GM12878 (cell line): Measurements from ENCODE around the gene MYO18B. TPM values are rescaled to one million over a fixed set of nuclear protein-coding genes. Genes with fewer than 3 reads are reported as not detected.

ENCODE experiments used
- ATAC-seq: fragments of 200-7000 bp; cut with Tn5 transposase; 3 replicates; pipeline ENCODE4 v1.9.1; 2020; ENCODE audit warnings: mild to moderate bottlenecking, moderate library complexity
- Bru-seq: library from RNA; stranded (reverse); fragments of 400-500 nt; gene quantifications from one replicate; lab custom pipeline; 2021; lab: Mats Ljungman, UMichigan
- BruChase-seq, 2 experiments: library from RNA; stranded (reverse); fragments of 400-500 nt; gene quantifications; one replicate each; lab custom pipeline; 2021; lab: Mats Ljungman, UMichigan
- BruUV-seq: library from RNA; stranded (reverse); fragments of 400-500 nt; replicated peaks from 2 replicates; lab custom pipeline; 2021; lab: Mats Ljungman, UMichigan
- CTCF ChIA-PET: fragments of 300-600 bp; sonication (Branson Sonifier 250); formaldehyde crosslinking; extraction: SDS; loops from one replicate; lab custom pipeline; 2021; ENCODE audit warnings: inconsistent platforms; lab: Yijun Ruan, JAX
- POLR2A ChIA-PET: fragments of 350-600 bp; formaldehyde crosslinking; extraction: SDS; loops from one replicate; lab custom pipeline; 2021; ENCODE audit warnings: inconsistent platforms; lab: Charles Lee
- RAD21 ChIA-PET: fragments of 300-600 bp; sonication (Branson Sonifier 250); formaldehyde crosslinking; loops from one replicate; lab custom pipeline; 2023; ENCODE audit warnings: antibody characterized with exemption; ENCODE audit not compliant: unreplicated experiment; lab: Charles Lee
- SMC1A ChIA-PET: fragments of 300-600 bp; sonication (Branson Sonifier 250); formaldehyde crosslinking; loops from one replicate; lab custom pipeline; 2023; ENCODE audit not compliant: unreplicated experiment, uncharacterized antibody; lab: Charles Lee
- DNase-seq: peaks from one replicate; pipeline ENCODE4 v3.0.0-alpha.2; 2011; ENCODE audit warnings: low read depth, low spot score
- FAIRE-seq: peaks from 3 replicates; lab custom pipeline; 2011; peaks lifted over from hg19 to GRCh38; lab: Jason Lieb, UNC
- H2AFZ ChIP-seq: 2 replicates; pipeline ENCODE4 v1.6.0; 2011; ENCODE audit warnings: low read depth, low read length, control low read depth; ENCODE audit not compliant: control insufficient read depth
- H3K27ac ChIP-seq: 2 replicates; pipeline ENCODE4 v1.5.1; 2011; ENCODE audit warnings: control low read depth; ENCODE audit not compliant: control insufficient read depth, insufficient read depth
- H3K27me3 ChIP-seq, 2 experiments: replicated peaks in 1 of 2; 2 replicates each; pipeline versions ENCODE4 v1.6.0 to v1.6.1; 2011; ENCODE audit warnings: low read length in 1 of 2; ENCODE audit not compliant: control insufficient read depth in 2 of 2, insufficient read depth in 2 of 2
- H3K36me3 ChIP-seq, 2 experiments: 2 replicates each; pipeline ENCODE4 v1.5.1; 2011; ENCODE audit warnings: low read length in 1 of 2; ENCODE audit not compliant: control insufficient read depth in 2 of 2, insufficient read depth in 2 of 2
- H3K4me1 ChIP-seq: 2 replicates; pipeline ENCODE4 v1.6.1; 2011; ENCODE audit warnings: mild to moderate bottlenecking, low read length, moderate library complexity, mixed read lengths; ENCODE audit not compliant: control insufficient read depth, insufficient read depth
- H3K4me2 ChIP-seq: 2 replicates; pipeline ENCODE4 v1.6.0; 2011; ENCODE audit warnings: control low read depth; ENCODE audit not compliant: control insufficient read depth, insufficient read depth
- H3K4me3 ChIP-seq: fragments of 200-600 bp; sonication (generic); 2 replicates; pipeline ENCODE4 v1.5.1; 2016
- H3K79me2 ChIP-seq: 2 replicates; pipeline ENCODE4 v1.6.0; 2011; ENCODE audit warnings: low read length; ENCODE audit not compliant: control insufficient read depth, insufficient read depth
- H3K9ac ChIP-seq: 2 replicates; pipeline ENCODE4 v1.8.0; 2011; ENCODE audit warnings: low read length, control low read depth, mixed read lengths; ENCODE audit not compliant: control insufficient read depth, insufficient read depth
- H3K9me3 ChIP-seq: replicated peaks from 3 replicates; pipeline ENCODE4 v1.5.1; 2011; ENCODE audit warnings: mild to moderate bottlenecking, low read length; ENCODE audit not compliant: control insufficient read depth, insufficient read depth
- H4K20me1 ChIP-seq: 2 replicates; pipeline ENCODE4 v1.6.0; 2011; ENCODE audit not compliant: control insufficient read depth, insufficient read depth
- BHLHE40 ChIP-seq, 2 experiments: fragments of 450-650 bp in 1 of 2; IDR thresholded peaks; 2 replicates each; pipeline ENCODE4 v1.6.1; 2011 to 2017; ENCODE audit warnings: low read depth in 2 of 2, borderline replicate concordance in 1 of 2, improper control_type of control experiment in 1 of 2, low read length in 1 of 2, mild to moderate bottlenecking in 1 of 2
- ETV6 ChIP-seq, 2 experiments: fragments of 450-650 bp in 1 of 2; IDR thresholded peaks in 1 of 2; conservative IDR thresholded peaks in 1 of 2; 2 replicates each; pipeline ENCODE4 v1.6.1; 2014; ENCODE audit warnings: antibody characterized with exemption in 1 of 2, borderline replicate concordance in 1 of 2, low read depth in 1 of 2, mild to moderate bottlenecking in 1 of 2, moderate library complexity in 1 of 2
- FOS ChIP-seq: IDR thresholded peaks from 3 replicates; pipeline ENCODE4 v1.6.1; 2011; ENCODE audit warnings: borderline replicate concordance; ENCODE audit not compliant: insufficient read length; ENCODE audit errors: extremely low read depth
- MYB ChIP-seq: fragments of 150-350 bp; IDR thresholded peaks from 2 replicates; pipeline ENCODE4 v1.6.1; 2014; ENCODE audit warnings: mild to moderate bottlenecking, low read depth, low read length, borderline replicate concordance
- RAD51 ChIP-seq: fragments of 450-650 bp; IDR thresholded peaks from 2 replicates; pipeline ENCODE4 v1.6.1; 2016; ENCODE audit warnings: moderate library complexity, mild to moderate bottlenecking, inconsistent platforms
- SMARCA5 ChIP-seq: fragments of 450-650 bp; IDR thresholded peaks from 2 replicates; pipeline ENCODE4 v1.6.1; 2017; ENCODE audit warnings: mild to moderate bottlenecking
- ZNF217 ChIP-seq: fragments of 450-650 bp; IDR thresholded peaks from 2 replicates; pipeline ENCODE4 v1.6.1; 2017; ENCODE audit warnings: antibody characterized with exemption, mild to moderate bottlenecking
- WGBS: methylation state at CpG from one replicate; pipeline ENCODE4 v1.1.6; 2016; ENCODE audit warnings: low lambda C conversion rate; ENCODE audit not compliant: insufficient replicate concordance, insufficient coverage; ENCODE audit errors: missing lambda C conversion rate; 5-methylcytosine and 5-hydroxymethylcytosine counted together
- in situ Hi-C: fragments of 300-500 bp; cut with MboI; formaldehyde crosslinking; loops from 9 replicates; pipeline ENCODE4 v1.14.3; 2018; ENCODE audit warnings: mixed read lengths
- intact Hi-C: fragments of 100-400 bp; cut with micrococcal nuclease; formaldehyde crosslinking; loops from one replicate; pipeline ENCODE4 v1.14.2; 2022; ENCODE audit not compliant: unreplicated experiment
- long read RNA-seq, 2 experiments: library from polyadenylated mRNA; unstranded; transcript quantifications; one replicate each; pipeline ENCODE4 v2.0.0, GENCODE V29; 2019 to 2020
- polyA minus RNA-seq, 3 experiments: library from RNA; depleted of rRNA, polyadenylated mRNA; stranded (reverse); fragments of >200 nt; gene quantifications; 2 replicates each; pipeline ENCODE4 v1.2.3, GENCODE V29; 2011
- polyA plus RNA-seq, 11 experiments: library from polyadenylated mRNA; depleted of rRNA in 4 of 11; unstranded in 6 of 11; stranded (reverse) in 5 of 11; fragments of >200 nt; fragmentation: Nextera tagmentation in 4 of 11; fragmentation: Illumina TruSeq in 1 of 11; extraction: Ambion mirVana in 4 of 11; extraction: Trizol in 1 of 11; gene quantifications; 1 replicate in 1 of 11; 2 replicates in 10 of 11; pipeline versions ENCODE4 v1.2.1 to v1.2.3, GENCODE V29; 2011 to 2016; ENCODE audit warnings: inconsistent platforms in 2 of 11, missing spikeins in 2 of 11, low read depth in 1 of 11
- total RNA-seq, 4 experiments: library from RNA; depleted of rRNA in 3 of 4; stranded (reverse); fragments of >200 nt in 3 of 4; fragmentation: Illumina TruSeq in 1 of 4; extraction: Trizol in 1 of 4; gene quantifications; 2 replicates each; pipeline versions ENCODE4 v1.2.1 to v1.2.3, GENCODE V29; 2013 to 2021
- TF ChIP-seq, protein P1 (sequence below): fragments of 450-650 bp; IDR thresholded peaks from 2 replicates; pipeline ENCODE4 v1.6.1; 2017; ENCODE audit warnings: mild to moderate bottlenecking, moderate library complexity

Gene MYO18B, protein sequence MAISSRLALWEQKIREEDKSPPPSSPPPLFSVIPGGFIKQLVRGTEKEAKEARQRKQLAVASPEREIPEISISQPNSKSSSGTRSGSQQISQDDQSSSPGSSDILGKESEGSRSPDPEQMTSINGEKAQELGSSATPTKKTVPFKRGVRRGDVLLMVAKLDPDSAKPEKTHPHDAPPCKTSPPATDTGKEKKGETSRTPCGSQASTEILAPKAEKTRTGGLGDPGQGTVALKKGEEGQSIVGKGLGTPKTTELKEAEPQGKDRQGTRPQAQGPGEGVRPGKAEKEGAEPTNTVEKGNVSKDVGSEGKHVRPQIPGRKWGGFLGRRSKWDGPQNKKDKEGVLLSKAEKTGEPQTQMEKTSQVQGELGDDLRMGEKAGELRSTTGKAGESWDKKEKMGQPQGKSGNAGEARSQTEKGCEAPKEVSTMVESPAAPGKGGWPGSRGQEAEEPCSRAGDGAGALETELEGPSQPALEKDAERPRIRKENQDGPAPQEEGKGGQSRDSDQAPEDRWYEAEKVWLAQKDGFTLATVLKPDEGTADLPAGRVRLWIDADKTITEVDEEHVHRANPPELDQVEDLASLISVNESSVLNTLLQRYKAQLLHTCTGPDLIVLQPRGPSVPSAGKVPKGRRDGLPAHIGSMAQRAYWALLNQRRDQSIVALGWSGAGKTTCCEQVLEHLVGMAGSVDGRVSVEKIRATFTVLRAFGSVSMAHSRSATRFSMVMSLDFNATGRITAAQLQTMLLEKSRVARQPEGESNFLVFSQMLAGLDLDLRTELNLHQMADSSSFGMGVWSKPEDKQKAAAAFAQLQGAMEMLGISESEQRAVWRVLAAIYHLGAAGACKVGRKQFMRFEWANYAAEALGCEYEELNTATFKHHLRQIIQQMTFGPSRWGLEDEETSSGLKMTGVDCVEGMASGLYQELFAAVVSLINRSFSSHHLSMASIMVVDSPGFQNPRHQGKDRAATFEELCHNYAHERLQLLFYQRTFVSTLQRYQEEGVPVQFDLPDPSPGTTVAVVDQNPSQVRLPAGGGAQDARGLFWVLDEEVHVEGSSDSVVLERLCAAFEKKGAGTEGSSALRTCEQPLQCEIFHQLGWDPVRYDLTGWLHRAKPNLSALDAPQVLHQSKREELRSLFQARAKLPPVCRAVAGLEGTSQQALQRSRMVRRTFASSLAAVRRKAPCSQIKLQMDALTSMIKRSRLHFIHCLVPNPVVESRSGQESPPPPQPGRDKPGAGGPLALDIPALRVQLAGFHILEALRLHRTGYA (N-terminal part only)
- 16.2 and 17.4 TPM in 2 replicates for total RNA-seq (2013; cell fraction: nucleolus; rRNA removed)
- total RNA-seq (2014; rRNA removed) (0.27 and 0.51 TPM in 2 replicates), total RNA-seq (2014; rRNA removed; fragmentation: Illumina TruSeq; extraction: Trizol) (0.14 and 0.27 TPM in 2 replicates), total RNA-seq (2021) (0.28 and 0.45 TPM in 2 replicates), polyA plus RNA-seq (2011; rRNA removed) (1.3 and 2.1 TPM in 2 replicates), polyA plus RNA-seq (2014; fragmentation: Illumina TruSeq; extraction: Trizol) (0.12 and 0.17 TPM in 2 replicates), polyA plus RNA-seq (2014; fragmentation: Nextera tagmentation; extraction: Ambion mirVana) (under 1 TPM in 1 of 2 experiments, not detected in 1; 0.05 TPM), polyA plus RNA-seq (2014; rRNA removed) (0.65 and 1.0 TPM in 2 replicates), polyA plus RNA-seq (2016; fragmentation: Nextera tagmentation; extraction: Ambion mirVana) (1 to 10 TPM in 1 of 2 experiments, under 1 TPM in 1; 0.59 to 1.1 TPM), polyA minus RNA-seq (2011; rRNA and poly(A)+ RNA removed) (0.88 and 2.8 TPM in 2 replicates), Bru-seq, nascent RNA (percentile 38 among the genes with signal in this experiment), BruChase-seq, experiment 1, labeled RNA remaining after a 6-hour chase (percentile 35 among the genes with signal in this experiment), BruChase-seq, experiment 2, labeled RNA remaining after a 2-hour chase (percentile 32 among the genes with signal in this experiment)
- polyA plus RNA-seq (2011; ENCODE audit: low read depth), result 0.28 TPM
- polyA plus RNA-seq (2011; cell fraction: cytosol; rRNA removed), result 1.9 and 2.3 TPM in 2 replicates
- 2.5 and 2.8 TPM in 2 replicates for polyA plus RNA-seq (2011; cell fraction: nucleus; rRNA removed)
- 0.53 and 2.0 TPM in 2 replicates for polyA plus RNA-seq (2012)
- 0.10 TPM in 1 of 2 replicates, not detected in the other for polyA minus RNA-seq (2011; cell fraction: cytosol; rRNA and poly(A)+ RNA removed)
- polyA minus RNA-seq (2011; cell fraction: nucleus; rRNA and poly(A)+ RNA removed), result 1.2 and 1.5 TPM in 2 replicates
- long read RNA-seq, experiment 1, result 0 reads
- long read RNA-seq, experiment 2, partial matches to known transcripts, result 2 of 3 reads
- long read RNA-seq, experiment 2, other reads (novel, unspliced or antisense), result 1 of 3 reads

DNA sequence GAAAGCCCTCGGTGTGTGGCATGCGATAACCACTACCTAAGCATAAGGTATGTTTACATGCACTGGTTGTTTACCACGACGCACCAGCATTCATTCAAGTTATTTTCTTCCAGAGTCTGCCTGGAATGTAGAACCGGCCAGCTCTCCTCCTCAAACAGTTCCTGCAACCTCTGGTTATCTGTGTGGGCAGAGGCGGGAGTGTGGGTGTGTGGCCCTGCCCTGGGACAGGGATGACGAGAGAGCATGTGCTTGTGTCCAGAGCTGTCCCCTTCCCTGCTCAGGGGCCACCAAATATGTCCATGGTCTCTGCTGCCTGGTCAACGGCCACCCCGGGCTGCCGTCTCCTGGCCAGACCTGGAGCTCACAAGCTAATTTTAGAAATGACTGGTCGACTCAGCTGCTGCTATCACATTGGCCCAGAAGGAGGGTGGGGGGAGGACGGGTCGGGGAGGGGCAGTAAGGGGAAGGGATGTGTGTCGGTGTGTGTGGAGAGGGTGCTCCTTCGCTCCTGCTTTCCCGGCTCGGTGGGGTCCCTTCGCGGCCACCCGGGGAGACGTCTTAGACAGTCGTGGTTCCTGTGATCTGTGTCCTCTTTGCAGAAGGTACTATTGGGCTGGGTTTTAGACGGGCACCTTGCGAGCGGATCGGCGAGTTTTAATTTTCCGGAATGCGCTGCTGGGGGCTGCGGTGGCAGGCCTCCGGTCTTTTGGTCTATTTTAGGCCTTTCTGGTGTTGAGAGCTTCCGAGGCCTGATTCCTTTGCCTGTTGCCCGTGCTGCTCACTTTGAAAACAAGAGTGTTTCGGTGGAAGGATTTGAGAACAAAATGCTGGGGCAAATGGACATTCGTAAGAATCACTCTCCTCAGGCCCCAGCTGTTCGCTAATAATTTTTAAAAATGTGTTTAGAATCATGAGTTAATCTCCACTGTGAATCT is at the start of gene MYO18B:
MYO18B (plus strand) TSS at position 497 of the 935 bp plus-strand sequence. CDS start 18,905 bp downstream, outside the sequence.
- FAIRE-seq (no peak), DNase-seq (no peak), ATAC-seq (no peak)
- ChIA-PET POLR2A (interaction anchor here (0.7 kb wide), 1 partner anchor 19 kb away, joined by 3 read pairs; no protein-coding TSS in a partner anchor), CTCF (interaction anchor here (1.2 kb wide), 1 partner anchor 198 kb away, joined by 4 read pairs; no protein-coding TSS in a partner anchor), RAD21 (no interaction called here), SMC1A (interaction anchor here (0.9 to 1.3 kb wide), 2 partner anchors 24 to 28 kb away, joined by 3 read pairs; no protein-coding TSS in a partner anchor)
- Histone ChIP-seq H3K36me3 (no peaks in the 10 kb centered on the region), H3K4me1 (no peaks in the 10 kb centered on the region), H3K4me3 (no peak within 1 kb of the TSS), H3K27me3 (no peaks in the 10 kb centered on the region), H3K9me3 (no peaks in the 10 kb centered on the region), H2AFZ (no peak within 1 kb of the TSS), H3K79me2 (no peaks in the 10 kb centered on the region), H3K27ac (no peak within 1 kb of the TSS), H4K20me1 (no peaks in the 10 kb centered on the region), H3K4me2 (no peak within 1 kb of the TSS), H3K9ac (no peak within 1 kb of the TSS)
- WGBS, result 78% methylated on average over 33 of the region's 36 CpGs
- no TSS peak for BruUV-seq
- in situ Hi-C loops (loop anchor here (5.0 kb wide), 1 partner anchor 50 kb away; no protein-coding TSS in a partner anchor), intact Hi-C loops (no loop called here)
- TF ChIP-seq BHLHE40 (IDR thresholded peaks at IDR 0.05; ENCODE audit: borderline replicate concordance in 1 of 2, low read depth in 2 of 2, low read length in 1 of 2) (no peak), SMARCA5 (no peak), RAD51 (no peak), FOS (no peak), ZNF217 (no peak), MYB (no peak), ETV6 (conservative IDR thresholded peaks at IDR 0.05 in 1 of 2, IDR thresholded peaks at IDR 0.05 in 1 of 2; ENCODE audit: borderline replicate concordance in 1 of 2, low read depth in 1 of 2) (no peak)
- TF ChIP-seq, protein P1, sequence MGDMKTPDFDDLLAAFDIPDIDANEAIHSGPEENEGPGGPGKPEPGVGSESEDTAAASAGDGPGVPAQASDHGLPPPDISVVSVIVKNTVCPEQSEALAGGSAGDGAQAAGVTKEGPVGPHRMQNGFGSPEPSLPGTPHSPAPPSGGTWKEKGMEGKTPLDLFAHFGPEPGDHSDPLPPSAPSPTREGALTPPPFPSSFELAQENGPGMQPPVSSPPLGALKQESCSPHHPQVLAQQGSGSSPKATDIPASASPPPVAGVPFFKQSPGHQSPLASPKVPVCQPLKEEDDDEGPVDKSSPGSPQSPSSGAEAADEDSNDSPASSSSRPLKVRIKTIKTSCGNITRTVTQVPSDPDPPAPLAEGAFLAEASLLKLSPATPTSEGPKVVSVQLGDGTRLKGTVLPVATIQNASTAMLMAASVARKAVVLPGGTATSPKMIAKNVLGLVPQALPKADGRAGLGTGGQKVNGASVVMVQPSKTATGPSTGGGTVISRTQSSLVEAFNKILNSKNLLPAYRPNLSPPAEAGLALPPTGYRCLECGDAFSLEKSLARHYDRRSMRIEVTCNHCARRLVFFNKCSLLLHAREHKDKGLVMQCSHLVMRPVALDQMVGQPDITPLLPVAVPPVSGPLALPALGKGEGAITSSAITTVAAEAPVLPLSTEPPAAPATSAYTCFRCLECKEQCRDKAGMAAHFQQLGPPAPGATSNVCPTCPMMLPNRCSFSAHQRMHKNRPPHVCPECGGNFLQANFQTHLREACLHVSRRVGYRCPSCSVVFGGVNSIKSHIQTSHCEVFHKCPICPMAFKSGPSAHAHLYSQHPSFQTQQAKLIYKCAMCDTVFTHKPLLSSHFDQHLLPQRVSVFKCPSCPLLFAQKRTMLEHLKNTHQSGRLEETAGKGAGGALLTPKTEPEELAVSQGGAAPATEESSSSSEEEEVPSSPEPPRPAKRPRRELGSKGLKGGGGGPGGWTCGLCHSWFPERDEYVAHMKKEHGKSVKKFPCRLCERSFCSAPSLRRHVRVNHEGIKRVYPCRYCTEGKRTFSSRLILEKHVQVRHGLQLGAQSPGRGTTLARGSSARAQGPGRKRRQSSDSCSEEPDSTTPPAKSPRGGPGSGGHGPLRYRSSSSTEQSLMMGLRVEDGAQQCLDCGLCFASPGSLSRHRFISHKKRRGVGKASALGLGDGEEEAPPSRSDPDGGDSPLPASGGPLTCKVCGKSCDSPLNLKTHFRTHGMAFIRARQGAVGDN, result no peak
